Stimulated activated CD4-positive, alpha-beta T cell treated with anti-CD3 and anti-CD28 coated beads, TNF-alpha, amount 100 ng/mL, for 4 hours (primary cell): ENCODE measurements around the gene IQSEC3.

ENCODE experiments used
- DNase-seq, 3 experiments: peaks; one replicate each; pipeline ENCODE4 v3.0.0-alpha.2; 2020; ENCODE audit warnings: low read depth in 3 of 3

Gene IQSEC3

GRCh38 chr12:197911-198695, 131.5 kb downstream of the IQSEC3 start:
- no peak for DNase-seq

DNA sequence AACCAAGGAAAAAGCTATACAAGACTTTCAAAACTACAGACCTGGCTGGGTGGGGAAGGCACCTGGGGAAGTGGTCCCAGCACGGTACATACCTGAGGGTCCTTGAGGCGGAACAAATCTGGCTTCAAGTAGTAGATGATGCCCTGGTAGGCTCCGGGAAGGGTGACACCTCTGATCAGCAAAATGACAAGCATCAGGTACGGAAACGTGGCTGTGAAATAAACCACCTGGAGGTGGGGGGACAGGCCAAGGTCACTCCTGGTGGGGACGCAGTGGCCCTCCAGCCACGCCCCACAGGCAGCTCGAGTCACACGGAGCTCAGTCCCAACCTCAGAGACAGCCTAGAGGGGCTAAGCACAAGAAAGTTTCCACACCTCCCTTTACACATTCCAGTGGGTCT, 132.1 kb downstream of the IQSEC3 start:
- no peak for DNase-seq

DNA sequence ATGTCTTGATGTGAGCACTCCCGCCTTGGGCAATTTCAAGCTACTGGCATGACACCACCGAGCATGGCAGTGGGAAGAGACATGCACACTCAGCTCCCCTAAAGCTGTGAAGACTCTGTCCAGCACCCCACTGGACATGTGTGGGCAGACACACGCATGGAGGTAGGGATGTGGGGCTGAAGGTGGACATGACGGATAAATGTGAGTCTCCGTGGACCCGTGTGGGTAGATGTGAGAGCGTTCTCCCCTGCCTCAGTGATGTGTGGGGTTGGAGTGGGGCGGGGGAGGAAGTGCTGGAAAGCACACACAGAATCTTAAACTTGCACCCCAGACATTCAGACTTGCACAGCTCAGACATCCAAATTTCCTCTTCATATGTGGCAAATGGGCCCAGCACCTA, 134.8 kb downstream of the IQSEC3 start:
- no peak for DNase-seq

- no peak for DNase-seq
Observed at GRCh38 chr12:202081-202731, 135.6 kb downstream of the IQSEC3 start.

DNA sequence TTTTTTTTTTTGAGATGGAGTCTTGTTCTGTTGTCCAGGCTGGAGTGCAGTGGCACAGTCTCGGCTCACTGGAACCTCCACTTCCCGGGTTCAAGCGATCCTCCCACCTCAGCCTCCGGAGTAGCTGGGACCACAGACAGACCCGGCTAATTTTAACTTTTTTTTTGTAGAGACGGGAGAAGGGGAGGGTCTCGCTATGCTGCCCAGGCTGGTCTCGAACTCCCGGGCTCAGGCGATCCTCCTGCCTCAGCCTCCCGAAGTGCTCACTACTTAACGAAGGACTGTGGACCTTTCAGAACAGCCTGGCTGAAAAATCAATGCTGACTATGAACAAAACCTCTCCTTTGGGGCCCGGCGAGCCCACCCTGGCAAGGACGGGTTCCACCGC, 136.5 kb downstream of the IQSEC3 start:
- no peak for DNase-seq

- no peak for DNase-seq
Observed at GRCh38 chr12:203462-204260, 137.1 kb downstream of the IQSEC3 start.

DNA sequence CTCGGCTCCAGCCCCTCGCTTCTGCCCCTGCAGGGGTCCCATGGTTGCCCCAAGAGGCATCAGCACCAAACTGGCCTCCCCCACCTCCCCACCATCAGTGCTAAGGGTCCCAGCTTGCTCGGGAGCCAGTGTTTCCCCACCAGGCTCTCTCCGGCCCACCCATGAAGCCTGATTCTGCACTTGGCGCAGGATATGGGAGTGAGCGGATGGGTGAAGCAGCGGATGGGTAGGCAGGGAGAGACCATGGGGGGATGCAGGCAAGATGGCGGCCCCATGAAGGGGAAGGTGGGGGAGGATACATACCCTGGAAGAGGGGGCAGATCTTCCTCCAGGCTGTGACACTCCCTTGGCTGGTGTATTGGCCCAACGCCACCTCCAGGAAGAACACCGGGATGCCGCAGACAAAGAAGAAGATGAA, 137.7 kb downstream of the IQSEC3 start:
- DNase-seq = no peak

GRCh38 chr12:205026-205425, 138.5 kb downstream of the IQSEC3 start:
- no peak for DNase-seq

DNA sequence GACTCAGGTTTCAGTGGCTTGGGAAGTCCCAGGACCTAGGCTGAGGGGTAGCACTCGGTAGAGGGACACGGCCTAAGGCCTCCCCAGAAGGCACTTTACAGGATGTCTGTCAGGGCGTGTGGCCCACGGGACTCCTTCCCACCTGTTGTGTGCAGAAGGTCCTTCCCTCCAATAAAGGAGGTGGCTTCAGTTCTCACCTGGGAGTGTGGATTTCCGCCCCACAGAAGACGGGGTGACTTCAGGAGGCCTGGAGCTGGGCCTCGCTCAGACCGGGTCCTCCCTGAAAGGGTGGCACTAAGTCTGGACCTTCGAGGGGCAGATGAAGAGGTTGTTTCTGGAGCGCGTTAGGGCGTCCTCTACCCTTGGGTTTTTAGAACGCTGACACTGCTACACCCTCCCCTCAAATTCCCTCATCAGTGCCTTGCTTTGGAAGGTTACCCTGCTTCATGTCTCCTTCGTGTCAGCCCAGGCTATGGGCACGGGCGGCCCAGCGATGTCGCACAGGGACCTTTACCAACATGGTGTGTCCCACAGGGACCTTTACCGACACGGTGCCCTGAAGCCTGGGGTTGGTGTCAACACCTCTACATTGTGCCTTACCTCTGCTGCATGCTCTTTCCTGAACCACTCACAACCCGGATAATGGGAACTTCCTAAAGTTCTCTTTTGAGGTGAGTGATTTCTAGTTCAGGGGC, 140.3 kb downstream of the IQSEC3 start:
- DNase-seq = no peak

- DNase-seq = no peak
Observed at GRCh38 chr12:207804-208203, 141.2 kb downstream of the IQSEC3 start.

GRCh38 chr12:208813-209212, 142.2 kb downstream of the IQSEC3 start:
- no peak for DNase-seq

DNA sequence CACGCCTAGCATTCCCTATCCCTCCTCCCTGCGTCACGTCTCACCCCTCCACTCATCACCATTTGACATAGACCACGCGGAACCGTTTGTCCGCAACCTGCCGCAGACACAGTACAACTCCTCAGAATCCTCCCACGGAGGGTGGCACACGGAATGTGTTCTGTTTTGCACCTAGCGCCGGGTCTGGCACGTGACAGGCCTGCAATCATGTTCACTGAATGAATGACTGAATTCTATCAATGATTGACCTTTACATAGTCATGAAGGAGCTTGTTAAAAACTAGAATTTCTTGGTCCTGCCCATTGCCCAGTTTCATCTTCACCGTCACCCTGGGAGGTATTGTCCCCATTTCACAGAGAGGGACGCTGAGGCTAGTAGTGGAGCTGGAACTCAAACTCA, 142.7 kb downstream of the IQSEC3 start:
- no peak for DNase-seq

DNA sequence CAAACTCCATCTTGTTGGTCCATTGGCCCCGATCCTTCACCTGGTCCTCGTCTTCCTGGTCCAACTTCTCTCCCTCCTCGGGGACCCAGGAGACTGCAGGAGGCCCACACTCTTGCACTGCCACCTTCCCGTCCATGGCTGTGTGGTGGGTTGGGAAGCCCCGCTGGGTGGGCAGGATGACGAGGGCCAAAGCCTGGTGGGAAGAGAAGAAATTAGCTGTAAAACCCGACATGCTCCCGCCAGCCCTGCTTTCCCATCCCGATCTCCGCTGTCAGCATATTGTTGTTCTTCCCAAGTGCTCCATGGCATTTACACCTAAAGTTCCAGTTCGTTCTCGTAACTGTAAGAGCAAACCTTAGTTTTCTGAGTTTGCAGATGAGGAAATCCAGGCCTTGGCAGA, 143.3 kb downstream of the IQSEC3 start:
- no peak for DNase-seq

DNA sequence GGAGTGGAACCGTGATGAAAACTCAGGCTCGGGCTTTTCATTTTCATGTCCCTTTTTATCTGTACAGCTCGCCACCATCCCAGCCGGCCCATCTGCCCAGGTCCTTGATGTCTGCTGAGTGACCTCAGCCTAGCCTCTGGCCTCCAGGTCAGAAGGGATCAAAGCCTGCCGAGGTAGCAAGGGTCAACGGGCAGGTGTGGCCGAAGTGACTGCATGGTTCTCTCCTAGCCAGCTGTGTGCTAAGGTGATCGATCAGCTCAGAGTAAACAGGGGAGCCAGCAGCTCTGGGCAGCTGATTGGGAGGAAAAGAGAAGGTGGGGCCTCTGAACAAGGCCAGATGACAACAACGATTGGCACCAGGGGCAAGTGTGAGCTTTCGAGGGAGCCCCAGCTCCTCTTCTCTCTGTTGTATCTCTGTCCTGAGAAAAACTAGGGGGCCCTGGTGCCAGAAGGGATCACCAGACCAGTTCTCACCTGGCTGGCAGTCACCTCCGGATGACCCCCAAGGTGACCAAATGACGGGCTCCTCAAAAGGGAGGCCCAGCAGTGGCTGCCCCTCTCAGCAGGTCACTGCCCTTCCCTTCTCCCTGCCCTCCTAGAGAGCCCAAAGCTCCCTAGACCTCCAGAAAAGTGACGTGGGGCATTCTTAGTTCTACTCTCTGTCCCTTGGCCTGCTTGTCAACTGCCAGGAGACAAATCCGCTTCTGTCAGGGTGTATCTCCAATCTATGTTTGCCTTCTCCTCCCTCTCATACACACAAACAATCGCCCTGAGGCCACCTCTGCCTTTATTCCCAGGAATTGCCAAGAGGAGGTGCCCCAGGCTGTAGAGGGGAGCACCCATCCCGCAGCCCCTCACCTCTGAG, 143.9 kb downstream of the IQSEC3 start:
- DNase-seq = no peak

GRCh38 chr12:211142-211465, 144.5 kb downstream of the IQSEC3 start:
- DNase-seq = no peak

- no peak for DNase-seq
Observed at GRCh38 chr12:211639-212414, 145.3 kb downstream of the IQSEC3 start.

DNA sequence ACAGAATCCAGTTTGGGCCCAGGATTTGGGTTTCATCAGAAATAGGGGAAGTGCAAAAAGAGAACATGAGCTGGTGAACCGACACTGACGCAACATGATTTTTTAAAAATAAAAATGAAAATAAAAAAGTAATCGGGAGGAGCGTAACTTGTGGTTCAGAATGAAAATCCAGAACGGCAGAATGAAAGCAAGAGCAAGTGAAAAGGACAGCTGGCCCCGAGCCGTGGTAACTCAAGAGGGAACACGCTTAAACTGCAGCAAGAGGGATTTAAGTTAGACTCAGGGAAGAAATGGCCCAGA, 145.8 kb downstream of the IQSEC3 start:
- DNase-seq = no peak

DNA sequence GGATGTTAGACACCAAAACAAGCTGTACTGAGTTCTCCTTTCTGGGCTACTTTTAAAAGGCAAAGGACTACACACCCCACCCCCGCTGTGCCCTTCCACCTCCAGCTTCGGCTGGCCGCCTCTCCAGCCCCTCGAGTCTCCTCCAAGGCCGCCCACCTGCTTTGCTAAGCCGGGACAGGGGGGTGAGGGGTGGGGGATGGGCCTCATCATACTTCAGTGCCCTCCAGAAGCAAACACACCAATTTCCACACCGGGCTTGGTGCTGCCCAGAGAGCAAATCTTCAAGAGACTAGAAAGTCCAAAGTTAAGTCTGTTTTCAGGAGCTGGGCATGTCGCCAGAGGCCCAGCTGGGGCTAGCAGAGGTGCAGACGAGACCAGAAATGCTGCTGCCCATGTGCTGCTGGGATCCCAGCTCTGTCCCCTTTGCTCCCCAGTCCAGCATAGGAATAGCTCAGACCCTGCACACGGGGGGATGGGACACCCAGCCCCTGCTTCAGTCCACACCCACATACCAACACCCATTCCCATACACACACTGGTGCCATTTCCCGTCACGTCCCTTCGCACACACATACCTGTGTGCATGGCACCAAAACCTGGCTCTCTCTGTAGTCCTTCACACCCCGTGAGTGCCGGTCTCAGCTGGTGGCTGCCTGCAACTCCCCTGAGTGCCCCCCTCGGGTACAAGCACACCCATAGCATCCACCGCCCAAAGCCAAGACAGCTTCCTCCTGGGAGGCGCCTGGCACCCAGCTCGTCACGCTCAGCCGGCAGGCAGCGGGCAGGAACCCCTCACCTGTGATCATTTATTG, 146.4 kb downstream of the IQSEC3 start:
- DNase-seq = no peak

GRCh38 chr12:213527-213932, 147.0 kb downstream of the IQSEC3 start:
- DNase-seq = no peak
